Chondrocyte (in vitro differentiated cells): ENCODE results near the gene CAMKMT. TPM values are rescaled to one million over a fixed set of nuclear protein-coding genes. Genes with fewer than 3 reads are reported as not detected.

ENCODE experiments used
- DNase-seq: peaks from one replicate; pipeline ENCODE4 v3.0.0; 2021; ENCODE audit warnings: mixed read lengths, low spot score
- H3K27ac Mint-ChIP-seq: one replicate; pipeline ENCODE4 v1.8.0; 2021; ENCODE audit warnings: mild to moderate bottlenecking, moderate library complexity, mixed read lengths; ENCODE audit not compliant: unreplicated experiment
- H3K27me3 Mint-ChIP-seq: 2 replicates; pipeline ENCODE4 v1.8.0; 2021; ENCODE audit warnings: low read depth, mixed read lengths
- H3K36me3 Mint-ChIP-seq: 2 replicates; pipeline ENCODE4 v1.8.0; 2021; ENCODE audit warnings: low read depth, mixed read lengths
- H3K4me1 Mint-ChIP-seq: 2 replicates; pipeline ENCODE4 v1.8.0; 2021; ENCODE audit warnings: low read depth, mild to moderate bottlenecking, mixed read lengths
- H3K4me3 Mint-ChIP-seq: one replicate; pipeline ENCODE4 v1.8.0; 2021; ENCODE audit warnings: mild to moderate bottlenecking, moderate library complexity, mixed read lengths; ENCODE audit not compliant: unreplicated experiment
- H3K9me3 Mint-ChIP-seq: 2 replicates; pipeline ENCODE4 v1.8.0; 2021; ENCODE audit warnings: low read depth, mixed read lengths
- total RNA-seq: library from RNA; stranded (reverse); gene quantifications from 3 replicates; pipeline ENCODE4 v1.2.1, GENCODE V29; 2021
- TF ChIP-seq, protein P1 (sequence below): fragments of 200-600 bp; sonication (generic); IDR thresholded peaks from 2 replicates; pipeline ENCODE4 v1.5.0; 2021; ENCODE audit warnings: antibody characterized with exemption, mild to moderate bottlenecking, moderate library complexity

The CAMKMT gene
- total RNA-seq, 1 donor from 2014 or later: 6.5 TPM

DNA sequence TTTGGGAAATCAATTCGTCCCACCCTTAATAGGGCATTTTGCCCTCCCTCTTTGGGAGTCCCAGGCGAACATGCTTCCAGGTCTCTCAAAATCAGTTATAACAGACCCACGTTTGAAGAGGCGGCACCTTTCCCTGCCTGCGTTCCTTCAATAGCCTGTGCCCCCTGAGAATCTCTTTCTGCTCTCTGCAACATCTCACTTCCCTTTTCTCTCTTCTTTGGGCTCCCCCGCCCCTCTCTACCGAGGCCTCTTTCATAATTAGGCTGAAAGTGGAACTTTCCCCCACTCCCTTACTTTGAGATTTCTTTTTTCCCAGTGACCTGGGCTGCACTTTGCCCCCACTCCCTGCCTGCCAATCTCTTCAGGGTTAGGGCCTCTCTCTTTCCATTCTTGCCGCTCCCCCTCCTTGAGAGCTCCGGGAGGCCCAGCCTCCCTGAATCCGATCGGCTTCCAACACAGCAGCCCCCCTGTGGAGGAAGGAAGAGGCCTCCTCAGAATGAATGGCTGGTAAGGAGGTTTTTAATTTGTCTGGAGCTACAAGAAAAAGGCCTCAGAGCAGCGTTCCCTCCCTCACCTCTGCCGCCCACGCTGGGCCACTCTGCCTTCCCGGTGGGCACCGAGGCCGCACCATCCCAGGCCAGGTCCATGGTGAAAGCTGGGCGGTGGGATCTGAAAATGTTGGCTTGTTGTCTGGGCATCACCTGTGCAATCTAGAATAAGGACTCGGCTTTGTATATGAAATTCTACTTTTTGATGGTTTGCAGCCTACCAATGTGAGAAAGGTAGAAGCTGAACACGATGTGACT is 417.1 kb downstream of the CAMKMT start:
- Mint-ChIP-seq H3K9me3 (peaks cover 10% of the 10 kb centered on the region), H3K4me3 (no peak overlapping the region), H3K27me3 (peaks cover 9% of the 10 kb centered on the region), H3K36me3 (no peaks in the 10 kb centered on the region), H3K4me1 (peaks cover 20% of the 10 kb centered on the region), H3K27ac (no peak overlapping the region)
- no peak for DNase-seq
- TF ChIP-seq, protein P1, sequence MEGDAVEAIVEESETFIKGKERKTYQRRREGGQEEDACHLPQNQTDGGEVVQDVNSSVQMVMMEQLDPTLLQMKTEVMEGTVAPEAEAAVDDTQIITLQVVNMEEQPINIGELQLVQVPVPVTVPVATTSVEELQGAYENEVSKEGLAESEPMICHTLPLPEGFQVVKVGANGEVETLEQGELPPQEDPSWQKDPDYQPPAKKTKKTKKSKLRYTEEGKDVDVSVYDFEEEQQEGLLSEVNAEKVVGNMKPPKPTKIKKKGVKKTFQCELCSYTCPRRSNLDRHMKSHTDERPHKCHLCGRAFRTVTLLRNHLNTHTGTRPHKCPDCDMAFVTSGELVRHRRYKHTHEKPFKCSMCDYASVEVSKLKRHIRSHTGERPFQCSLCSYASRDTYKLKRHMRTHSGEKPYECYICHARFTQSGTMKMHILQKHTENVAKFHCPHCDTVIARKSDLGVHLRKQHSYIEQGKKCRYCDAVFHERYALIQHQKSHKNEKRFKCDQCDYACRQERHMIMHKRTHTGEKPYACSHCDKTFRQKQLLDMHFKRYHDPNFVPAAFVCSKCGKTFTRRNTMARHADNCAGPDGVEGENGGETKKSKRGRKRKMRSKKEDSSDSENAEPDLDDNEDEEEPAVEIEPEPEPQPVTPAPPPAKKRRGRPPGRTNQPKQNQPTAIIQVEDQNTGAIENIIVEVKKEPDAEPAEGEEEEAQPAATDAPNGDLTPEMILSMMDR: no peak

DNA sequence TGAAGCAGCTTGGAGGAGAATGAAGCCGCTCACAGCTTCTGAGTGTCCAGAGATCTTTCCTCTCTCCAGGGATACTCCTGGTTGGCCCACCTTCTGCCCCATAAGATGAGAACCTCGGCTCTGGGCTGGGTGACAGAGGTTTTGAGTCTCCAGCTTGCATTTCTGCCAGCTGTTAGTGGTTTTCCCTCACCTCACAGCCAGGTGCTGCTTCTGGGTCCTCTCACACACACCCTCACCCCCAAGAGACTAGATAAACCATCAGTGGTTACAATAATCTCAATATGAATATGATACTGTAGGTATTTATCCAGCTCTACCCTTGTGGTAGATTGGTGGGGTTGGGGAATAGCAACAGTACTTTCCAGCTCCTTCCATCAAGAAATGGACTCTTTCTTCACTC is 418.0 kb downstream of the CAMKMT start:
- Mint-ChIP-seq H3K4me1 (peaks cover 20% of the 10 kb centered on the region), H3K36me3 (no peaks in the 10 kb centered on the region), H3K9me3 (peaks cover 10% of the 10 kb centered on the region), H3K27ac (no peak overlapping the region), H3K27me3 (peaks cover 9% of the 10 kb centered on the region), H3K4me3 (no peak overlapping the region)
- TF ChIP-seq, protein P1: no peak
- DNase-seq: no peak

DNA sequence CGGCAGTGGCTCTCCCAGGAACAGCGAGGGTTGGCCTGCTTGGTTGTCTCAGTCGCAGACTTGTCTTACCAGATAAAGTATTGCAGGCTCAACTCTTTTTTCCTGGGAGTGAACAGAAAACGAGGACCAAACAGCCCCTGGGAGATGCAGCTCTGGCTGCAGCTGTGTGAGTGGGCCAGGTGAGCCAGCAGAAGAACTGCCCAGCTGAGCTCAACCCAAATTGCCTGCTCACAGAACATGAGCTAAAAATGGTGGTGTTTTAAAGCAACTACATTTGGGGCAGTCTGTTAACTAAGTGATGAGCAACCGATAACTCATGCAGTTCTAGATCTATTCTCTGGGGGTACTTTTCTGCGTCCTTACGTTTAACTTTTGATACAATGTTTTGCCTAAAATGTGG is 418.7 kb downstream of the CAMKMT start:
- H3K36me3 Mint-ChIP-seq: no peaks in the 10 kb centered on the region
- TF ChIP-seq, protein P1: no peak
- peaks cover 20% of the 10 kb centered on the region for H3K4me1 Mint-ChIP-seq
- no peak overlapping the region for H3K4me3 Mint-ChIP-seq
- no peak for DNase-seq
- H3K27me3 Mint-ChIP-seq: peaks cover 9% of the 10 kb centered on the region
- H3K9me3 Mint-ChIP-seq: peaks cover 10% of the 10 kb centered on the region
- H3K27ac Mint-ChIP-seq: no peak overlapping the region

DNA sequence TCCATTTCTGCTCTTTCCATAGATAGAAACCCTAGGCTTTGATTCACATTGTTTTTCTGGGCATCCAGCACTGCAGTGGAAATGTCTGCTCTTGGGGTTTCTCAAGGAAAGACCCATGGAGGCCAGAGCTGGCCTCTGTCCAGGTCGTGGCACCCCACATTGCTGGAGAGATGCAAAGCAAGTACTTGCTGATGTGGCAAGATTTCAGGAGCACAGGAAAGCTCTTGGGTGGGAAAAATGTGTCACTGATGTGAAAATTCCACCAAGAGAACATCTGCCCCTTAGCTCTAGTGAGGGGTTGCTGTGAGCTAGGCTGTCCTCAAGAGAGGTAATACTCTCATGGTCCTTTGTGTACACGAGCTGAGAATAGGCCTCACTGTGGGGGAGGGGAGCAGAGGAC is 423.7 kb downstream of the CAMKMT start:
- TF ChIP-seq, protein P1: no peak
- H3K4me1 Mint-ChIP-seq: no peaks in the 10 kb centered on the region

DNA sequence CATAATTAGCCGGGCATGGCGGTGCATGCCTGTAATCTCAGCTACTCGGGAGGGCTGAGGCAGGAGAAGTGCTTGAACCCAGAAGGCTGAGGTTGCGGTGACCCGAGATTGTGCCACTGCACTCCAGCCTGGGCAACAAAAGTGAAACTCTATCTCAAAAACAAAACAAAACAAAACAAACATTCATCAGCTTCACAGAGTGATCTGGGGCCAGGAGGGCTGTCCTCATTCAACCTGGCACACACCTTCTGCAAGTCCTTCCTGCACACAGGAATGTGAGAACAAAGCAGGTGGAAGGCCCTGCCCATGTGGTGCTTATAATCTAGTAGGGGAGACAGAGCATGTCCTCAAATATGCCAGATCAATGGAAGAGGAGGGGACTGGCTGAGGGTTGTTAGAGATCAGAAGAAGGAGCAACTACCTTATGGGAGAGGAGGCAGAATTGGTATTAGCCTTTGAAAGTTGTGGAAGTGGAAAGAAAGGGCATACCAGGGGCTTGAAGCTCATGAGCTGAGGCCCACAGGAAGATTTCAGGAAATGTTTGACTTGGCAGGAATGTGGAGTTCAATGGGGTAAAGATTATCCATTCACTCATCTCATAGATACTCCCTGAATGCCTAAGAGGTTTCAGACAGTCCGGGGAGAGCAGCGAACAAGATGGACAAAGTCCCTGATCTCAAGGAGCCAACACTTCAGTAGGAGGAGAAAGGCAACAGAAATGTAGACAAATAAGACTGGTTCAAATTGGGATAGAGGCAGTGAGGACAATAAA is 424.5 kb downstream of the CAMKMT start:
- peaks cover 10% of the 10 kb centered on the region for H3K9me3 Mint-ChIP-seq
- no peaks in the 10 kb centered on the region for H3K4me1 Mint-ChIP-seq
- TF ChIP-seq, protein P1: no peak
- DNase-seq: no peak
- H3K4me3 Mint-ChIP-seq: no peak overlapping the region
- no peaks in the 10 kb centered on the region for H3K36me3 Mint-ChIP-seq
- no peak overlapping the region for H3K27ac Mint-ChIP-seq
- H3K27me3 Mint-ChIP-seq: peaks cover 14% of the 10 kb centered on the region

More for the DNA sequence above, 423.7 kb downstream of the CAMKMT start:
- Mint-ChIP-seq H3K27ac (no peak overlapping the region), H3K9me3 (peaks cover 10% of the 10 kb centered on the region), H3K4me3 (no peak overlapping the region), H3K36me3 (no peaks in the 10 kb centered on the region), H3K27me3 (peaks cover 14% of the 10 kb centered on the region)
- no peak for DNase-seq
